Forelimb muscle (tissue), 1 donor: Measurements from ENCODE around the gene CYB5D1. TPM values are rescaled to one million over a fixed set of nuclear protein-coding genes. Genes with fewer than 3 reads are reported as not detected.

Experiments
- DNase-seq: peaks from one replicate; pipeline ENCODE4 v3.0.0-alpha.2; 2013; ENCODE audit warnings: low read depth
- polyA plus RNA-seq: library from polyadenylated mRNA; unstranded; fragments of 120-200 nt; gene quantifications from one replicate; pipeline ENCODE4 v1.2.1, GENCODE V29; 2013; ENCODE audit not compliant: insufficient read length

CYB5D1 gene
- polyA plus RNA-seq, 1 donor, result 7.2 TPM

- DNase-seq, result no peak
These were observed 23.8 kb upstream of the CYB5D1 start, which contains the start of gene KDM6B for GRCh38 chr17:7833795-7834541. KDM6B (plus strand) TSS chr17:7834217; CDS start chr17:7845555, 11,338 bp downstream.

GRCh38 chr17:7834542-7834956, 23.3 kb upstream of the CYB5D1 start:
- DNase-seq, result no peak

GRCh38 chr17:7834957-7835813, 22.6 kb upstream of the CYB5D1 start:
- DNase-seq, result peak; percentile 95

- DNase-seq, result no peak
These were observed 21.8 kb upstream of the CYB5D1 start for GRCh38 chr17:7835814-7836595.

GRCh38 chr17:7836596-7837407, 21.0 kb upstream of the CYB5D1 start:
- no peak for DNase-seq

- DNase-seq, result no peak
These were observed 20.3 kb upstream of the CYB5D1 start for GRCh38 chr17:7837408-7838088.

GRCh38 chr17:7838090-7839075, 19.4 kb upstream of the CYB5D1 start:
- DNase-seq, result no peak

- DNase-seq, result no peak
These were observed 18.5 kb upstream of the CYB5D1 start for GRCh38 chr17:7839190-7839875.

- DNase-seq, result no peak
These were observed 17.9 kb upstream of the CYB5D1 start for GRCh38 chr17:7839876-7840261.

GRCh38 chr17:7840441-7840840, 17.4 kb upstream of the CYB5D1 start:
- DNase-seq, result no peak

- no peak for DNase-seq
These were observed 16.9 kb upstream of the CYB5D1 start for GRCh38 chr17:7840875-7841274.

GRCh38 chr17:7841396-7841914, 16.3 kb upstream of the CYB5D1 start:
- DNase-seq, result no peak

- no peak for DNase-seq
These were observed 15.9 kb upstream of the CYB5D1 start for GRCh38 chr17:7841915-7842379.

- DNase-seq, result no peak
These were observed 15.2 kb upstream of the CYB5D1 start for GRCh38 chr17:7842380-7843256.

- no peak for DNase-seq
These were observed 14.6 kb upstream of the CYB5D1 start for GRCh38 chr17:7843257-7843535.

- no peak for DNase-seq
These were observed 14.1 kb upstream of the CYB5D1 start for GRCh38 chr17:7843536-7844291.
